Stimulated activated CD4-positive, alpha-beta T cell treated with anti-CD3 and anti-CD28 coated beads, Interleukin-15, amount 100 ng/mL, for 24 hours (primary cell): ENCODE data around the gene CHKA.

ENCODE experiments used
- DNase-seq: peaks from one replicate; pipeline ENCODE4 v3.0.0-alpha.2; 2020

The CHKA gene

DNA sequence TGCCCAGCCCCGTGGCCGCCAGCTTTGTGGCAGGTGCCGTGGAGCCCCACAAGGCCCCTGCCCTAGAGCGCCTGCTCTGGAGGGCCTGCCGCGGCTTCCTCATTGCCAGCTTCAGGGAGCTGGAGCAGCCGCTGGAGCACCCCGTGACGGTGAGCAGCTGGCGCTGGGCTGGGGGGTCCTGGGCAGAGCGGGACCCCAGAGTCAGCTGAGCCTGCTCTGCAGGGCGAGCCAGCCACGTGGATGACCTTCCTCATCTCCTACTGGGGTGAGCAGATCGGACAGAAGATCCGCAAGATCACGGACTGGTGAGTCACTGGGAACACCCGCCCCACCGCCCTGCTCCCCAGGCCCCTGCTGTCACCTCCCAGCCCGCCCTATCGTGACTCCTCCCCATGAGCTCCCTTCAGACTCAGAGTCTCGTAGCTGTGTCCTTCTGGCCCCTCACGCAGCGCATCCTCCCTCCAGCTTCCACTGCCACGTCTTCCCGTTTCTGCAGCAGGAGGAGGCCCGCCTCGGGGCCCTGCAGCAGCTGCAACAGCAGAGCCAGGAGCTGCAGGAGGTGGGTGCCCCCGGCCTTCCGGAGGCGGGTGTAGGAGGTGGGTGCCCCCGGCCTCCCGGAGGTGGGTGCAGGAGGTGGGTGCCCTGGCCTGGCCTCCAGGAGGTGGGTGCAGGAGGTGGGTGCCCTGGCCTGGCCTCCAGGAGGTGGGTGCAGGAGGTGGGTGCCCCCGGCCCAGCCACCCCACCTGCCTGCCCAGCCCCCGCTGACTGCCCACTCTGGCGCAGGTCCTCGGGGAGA, 77.6 kb downstream of the CHKA start:
- DNase-seq = no peak

DNA sequence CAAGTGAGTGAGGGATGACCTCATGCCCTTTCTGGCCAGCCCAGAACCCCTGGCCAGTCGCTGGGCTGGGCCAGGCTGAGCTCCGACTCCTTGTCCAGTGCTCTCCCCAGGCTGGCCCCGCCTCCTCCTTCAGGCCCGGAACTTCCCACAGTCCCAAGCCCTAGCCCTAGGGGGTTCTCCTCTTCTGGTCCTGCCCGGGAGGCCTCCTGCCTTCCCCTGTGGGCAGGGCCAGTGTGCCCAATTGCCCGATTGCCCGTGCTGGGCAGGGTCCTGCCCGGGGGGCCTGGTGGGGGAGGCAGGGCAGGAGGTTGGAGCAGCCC, 78.2 kb downstream of the CHKA start:
- no peak for DNase-seq

DNA sequence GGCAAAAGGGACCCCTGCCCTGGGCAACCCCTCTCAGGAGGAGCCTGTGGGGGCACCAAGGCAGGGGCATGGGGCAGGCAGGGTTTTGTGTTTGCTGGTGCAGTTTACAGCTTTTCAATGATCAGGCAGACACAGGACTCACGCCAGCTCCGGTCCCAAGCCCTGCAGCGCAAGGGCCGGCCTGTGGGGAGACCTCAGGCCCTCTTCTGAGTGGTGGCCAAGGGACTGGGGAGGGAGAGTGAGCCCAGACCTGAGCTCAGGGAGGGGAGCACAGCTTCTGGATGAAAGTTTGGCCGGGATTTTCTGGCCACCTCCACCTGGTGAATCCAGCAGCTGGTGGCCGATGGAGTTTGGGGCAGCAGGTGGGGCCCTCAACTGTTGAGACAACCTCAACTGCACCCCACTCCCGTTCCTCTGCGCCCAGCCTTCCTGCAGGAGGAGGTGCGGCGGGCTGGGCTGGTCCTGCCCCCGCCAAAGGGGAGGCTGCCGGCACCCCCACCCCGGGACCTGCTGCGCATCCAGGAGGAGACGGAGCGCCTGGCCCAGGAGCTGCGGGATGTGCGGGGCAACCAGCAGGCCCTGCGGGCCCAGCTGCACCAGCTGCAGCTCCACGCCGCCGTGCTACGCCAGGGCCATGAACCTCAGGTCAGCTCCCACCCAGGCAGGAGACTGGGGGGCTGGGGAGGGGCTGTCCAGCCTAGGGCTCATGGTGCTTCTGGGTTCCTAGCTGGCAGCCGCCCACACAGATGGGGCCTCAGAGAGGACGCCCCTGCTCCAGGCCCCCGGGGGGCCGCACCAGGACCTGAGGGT, 78.8 kb downstream of the CHKA start:
- no peak for DNase-seq

DNA sequence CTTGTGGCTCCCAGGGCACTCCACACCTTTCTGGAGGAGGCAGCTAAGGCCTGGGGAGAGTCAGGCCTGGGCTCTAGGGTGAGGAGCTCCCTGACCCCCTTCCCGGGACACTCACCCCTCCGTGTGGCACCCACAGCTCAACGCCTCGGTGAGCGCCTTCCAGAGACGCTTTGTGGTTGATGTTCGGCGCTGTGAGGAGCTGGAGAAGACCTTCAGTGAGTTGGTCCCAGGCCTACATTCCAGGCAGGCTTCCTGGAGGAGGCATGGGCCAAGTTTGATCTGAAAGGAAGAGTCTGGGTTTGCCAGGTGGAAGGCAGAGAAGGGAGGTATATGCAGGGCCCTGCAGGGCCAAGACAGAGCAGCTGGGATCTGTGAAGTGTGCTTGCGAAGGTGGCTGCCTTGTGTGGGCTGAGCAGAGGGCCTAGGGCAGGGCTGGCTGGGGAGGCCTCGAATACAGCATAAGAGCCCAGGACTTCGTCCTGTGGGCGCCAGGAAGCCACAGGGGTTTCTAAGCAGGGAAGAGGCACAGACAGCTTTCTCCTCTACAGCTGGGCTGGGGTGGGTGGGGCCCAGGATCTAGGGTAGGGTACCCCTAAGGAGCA, 79.5 kb downstream of the CHKA start:
- no peak for DNase-seq

DNA sequence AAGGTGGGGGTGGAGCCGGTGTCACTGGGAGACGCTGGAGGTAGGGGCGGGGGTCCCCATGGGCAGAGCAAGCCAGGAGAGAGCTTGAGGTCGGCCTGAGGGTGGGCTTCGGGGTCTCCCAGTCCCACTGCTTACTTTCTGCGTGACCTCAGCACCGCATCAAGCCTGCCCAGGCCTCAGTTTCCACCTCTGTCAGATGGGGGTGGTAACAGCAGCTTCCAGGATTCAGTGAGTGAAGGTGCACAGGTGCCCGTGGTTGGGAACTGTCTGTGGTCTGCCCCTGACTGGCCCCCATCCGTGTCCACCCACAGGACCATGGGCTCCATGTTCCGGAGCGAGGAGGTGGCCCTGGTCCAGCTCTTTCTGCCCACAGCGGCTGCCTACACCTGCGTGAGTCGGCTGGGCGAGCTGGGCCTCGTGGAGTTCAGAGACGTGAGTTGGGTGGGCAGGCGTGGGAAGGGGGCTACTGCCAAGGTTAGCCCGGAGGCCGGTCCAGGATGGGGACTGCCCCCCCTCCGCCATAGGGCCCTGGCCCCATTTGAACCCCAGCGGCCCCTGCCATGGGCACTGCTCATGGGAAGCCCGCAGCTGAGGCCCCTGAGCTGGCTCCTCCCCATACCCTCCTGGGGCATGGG, 80.1 kb downstream of the CHKA start:
- no peak for DNase-seq

DNA sequence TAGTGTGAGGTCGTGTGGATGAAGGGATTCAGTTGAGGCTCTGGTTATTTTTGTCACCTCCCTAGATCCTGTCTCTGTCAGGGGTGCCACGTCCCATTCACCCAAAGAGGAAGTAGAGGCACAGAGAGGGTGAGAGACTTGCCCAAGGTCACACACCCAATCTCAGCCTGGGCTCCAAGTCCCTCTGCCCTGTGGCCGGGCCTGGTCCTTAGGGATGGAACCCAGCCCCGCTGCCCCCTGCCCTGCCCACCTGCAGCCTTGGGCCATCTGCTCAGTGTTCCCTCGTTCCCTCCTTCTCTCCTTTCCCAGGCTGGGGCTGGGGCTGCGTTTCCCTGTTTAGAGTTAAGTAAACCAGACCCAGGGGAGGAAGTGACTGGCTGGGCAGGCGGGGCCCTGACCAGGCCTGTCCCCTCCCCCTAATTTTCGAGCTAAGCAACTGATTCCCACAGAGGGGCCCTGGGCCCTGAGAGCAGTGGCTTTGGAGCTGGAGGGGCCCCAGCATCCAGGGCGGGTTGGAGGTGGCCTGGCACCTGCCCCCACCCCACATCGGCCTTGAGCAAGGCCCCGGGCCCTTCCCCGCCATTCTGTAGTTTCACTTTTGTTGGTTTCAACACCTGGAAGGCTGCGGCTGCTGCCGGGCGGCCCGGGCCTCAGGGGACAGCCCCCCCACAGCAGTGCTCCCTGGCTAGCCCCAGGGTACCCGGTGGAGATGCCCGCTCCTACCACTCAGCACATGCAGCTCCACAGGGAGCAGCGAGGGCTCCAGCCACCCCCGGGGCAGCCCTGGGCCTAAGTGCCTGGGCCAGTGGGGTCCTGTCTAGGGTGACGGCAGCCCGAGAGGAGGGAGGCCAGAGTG, 80.9 kb downstream of the CHKA start:
- DNase-seq = peak; percentile 72

DNA sequence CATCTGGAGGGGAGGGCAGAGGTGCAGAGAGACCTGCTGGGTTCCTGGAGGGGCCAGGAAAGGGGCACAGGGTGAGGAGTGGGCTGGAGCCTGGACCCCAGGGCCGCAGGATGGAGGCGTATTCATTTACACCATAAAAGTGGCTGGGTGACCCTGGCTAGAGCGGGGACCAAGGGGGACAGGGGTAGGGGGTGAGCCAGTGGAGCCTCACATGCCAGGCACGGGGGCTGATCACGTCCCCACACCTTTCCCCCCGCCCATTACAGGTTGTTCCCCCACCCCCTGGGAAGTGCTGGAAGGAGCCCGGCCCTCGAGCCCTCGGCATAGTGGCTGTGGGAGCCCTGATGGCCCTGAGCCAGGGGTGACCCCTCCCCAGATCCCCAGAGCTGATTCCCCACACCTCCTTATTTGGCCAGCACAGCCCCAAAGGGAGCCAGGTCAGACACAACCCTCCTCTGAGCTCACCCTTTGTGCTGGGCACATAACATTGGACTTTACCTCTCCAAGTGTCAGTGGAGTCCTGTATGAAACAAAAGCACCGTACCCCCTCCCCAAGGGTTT, 81.6 kb downstream of the CHKA start:
- no peak for DNase-seq

DNA sequence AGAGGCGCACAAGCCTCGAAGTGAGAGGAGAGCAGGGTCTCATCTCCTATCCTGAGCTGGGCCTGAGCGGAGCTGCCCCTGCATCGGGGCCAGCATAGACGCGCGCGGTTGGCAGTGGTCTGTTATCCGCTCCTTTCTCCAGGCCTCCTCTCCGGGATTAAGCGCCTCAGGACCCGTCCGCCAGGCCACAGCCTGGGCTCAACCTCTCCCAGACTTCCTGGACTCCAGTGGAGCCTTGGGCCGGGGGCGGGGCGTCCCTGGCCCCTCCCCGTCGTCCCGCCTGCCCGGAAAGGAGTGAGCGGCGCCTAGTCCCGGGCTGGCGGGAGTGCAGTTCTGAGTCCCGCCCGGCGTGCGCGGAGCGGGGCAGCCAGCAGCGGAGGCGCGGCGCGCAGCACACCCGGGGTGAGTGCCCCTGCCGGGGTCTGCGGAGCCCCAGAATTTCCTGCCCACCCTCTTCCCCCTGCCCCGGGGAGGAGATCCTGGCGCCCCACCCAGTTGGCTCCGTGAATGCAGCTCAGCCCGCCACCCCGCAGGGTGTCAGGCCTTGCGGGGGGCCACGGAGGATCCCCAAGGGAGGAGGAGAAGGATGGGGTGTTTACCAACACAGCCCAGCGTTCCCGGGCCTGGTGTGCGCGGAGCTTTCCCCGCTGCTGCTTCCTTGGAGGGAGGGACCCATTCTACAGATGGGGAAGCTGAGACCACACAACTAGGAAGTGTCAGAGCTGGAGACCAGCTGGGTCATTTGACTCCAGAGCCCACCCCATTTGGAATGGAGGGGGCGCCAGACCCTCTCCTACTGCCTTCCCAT, 82.3 kb downstream of the CHKA start, which contains the start of gene TCIRG1:
TCIRG1 (plus strand) TSS at position 308 of the 808 bp plus-strand sequence. CDS start 2,247 bp downstream, outside the sequence.
- peak; percentile 83 for DNase-seq

DNA sequence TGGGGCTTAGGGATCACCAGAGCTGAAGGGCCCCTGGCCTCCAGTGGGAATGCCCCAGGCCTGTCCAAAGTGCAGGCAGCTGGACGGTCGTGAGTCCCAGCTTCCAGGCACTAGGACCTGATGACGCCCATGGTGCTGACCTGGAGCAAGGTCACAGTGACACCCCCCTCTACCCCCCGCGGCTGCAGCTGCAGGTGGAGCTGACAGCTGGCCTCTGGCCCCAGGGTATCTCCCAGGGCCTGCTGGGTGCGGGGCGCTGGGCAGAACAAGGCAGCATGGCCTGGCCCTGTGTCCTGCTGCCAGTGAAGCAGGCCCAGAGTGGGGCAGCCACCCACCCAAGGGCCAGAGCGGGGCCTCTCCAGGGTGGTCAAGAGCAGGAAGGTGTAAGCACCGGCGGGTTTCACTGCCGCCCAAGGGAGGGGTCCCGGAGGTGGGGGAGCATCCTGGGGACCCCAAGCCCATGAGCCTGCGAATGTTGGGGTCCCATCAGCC, 82.9 kb downstream of the CHKA start:
- DNase-seq = no peak

DNA sequence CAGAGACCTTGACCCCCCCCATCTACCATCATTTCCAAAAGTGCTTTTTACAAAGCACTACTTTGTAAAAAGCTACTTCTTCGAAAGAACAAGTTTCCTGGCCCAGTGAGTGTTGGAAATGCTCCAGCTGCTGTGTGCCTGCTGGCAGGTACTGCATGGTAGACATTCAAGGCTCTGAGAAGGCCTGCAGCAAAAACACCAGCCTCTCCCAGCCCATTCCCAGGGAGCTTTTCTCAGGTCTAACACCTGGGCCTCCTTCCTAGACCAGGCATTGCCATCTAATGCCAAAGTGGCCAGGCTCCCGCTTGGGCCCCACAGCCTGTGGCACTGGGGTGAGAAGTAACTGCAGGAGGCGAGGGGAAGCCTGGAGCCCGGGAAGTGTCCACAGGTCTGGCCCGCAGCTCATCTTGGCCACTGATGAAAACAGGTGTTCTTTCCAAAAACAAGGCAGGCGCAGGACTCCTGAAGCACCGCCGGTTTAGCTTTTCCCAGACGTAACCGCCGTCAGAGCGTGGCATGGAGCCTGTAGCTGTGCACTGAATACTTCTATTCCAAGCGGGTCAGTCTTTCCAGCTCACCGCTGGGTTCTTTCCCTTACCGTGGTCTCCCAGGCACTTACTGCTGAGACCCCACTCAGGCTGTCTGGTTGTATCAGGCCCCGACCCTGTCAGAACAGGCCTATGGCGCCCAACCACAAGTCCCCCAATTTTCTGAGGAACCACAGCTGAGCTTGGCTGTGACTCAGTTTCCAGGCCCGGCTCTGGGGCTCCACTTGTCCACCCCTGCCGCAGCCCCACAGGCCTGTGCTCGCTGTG, 83.6 kb downstream of the CHKA start:
- DNase-seq = no peak

DNA sequence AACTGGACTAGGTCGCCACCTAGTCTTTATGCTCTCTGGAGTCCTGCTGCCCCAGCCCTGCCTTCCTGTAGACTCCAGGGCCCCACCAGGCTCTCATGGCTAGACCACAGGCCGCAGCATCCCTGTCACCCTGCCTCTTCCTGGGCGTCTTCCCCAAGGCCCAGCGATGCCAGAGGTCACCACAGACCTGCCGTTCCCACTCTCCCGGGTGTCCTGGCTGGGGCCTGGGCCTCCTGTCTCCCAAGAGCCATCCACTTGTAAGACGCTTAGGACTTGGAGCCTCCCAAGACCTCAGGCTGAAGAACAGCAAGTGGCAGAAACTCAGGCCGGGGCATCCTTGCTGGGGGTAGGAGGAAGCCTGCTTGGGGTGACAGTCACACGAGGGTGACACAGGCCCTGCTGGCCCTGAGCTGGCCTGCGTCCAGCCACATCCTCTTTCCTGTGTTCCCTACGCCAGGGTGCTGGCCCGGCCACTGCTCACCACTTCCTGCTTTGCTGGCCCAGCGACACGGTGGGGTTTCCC, 84.4 kb downstream of the CHKA start:
- no peak for DNase-seq

DNA sequence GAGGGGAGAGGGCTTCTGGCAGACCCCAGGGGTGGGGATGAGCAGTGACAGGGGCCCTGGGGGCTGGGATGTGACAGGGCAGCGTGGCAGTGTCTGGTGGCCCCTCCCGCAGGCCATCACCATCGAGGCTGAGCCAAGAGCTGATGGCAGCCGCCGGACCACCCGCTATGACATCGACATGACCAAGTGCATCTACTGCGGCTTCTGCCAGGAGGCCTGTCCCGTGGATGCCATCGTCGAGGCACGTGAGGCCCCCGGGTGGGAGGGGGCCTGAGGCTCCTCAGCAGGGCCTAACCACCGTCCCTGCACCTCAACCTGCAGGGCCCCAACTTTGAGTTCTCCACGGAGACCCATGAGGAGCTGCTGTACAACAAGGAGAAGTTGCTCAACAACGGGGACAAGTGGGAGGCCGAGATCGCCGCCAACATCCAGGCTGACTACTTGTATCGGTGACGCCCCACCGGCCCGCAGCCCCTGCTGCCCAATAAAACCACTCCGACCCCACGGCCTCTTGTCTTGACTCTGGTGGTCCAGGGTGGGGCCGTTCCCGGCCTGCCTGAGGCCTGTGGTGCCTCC, 85.0 kb downstream of the CHKA start:
- DNase-seq = no peak

DNA sequence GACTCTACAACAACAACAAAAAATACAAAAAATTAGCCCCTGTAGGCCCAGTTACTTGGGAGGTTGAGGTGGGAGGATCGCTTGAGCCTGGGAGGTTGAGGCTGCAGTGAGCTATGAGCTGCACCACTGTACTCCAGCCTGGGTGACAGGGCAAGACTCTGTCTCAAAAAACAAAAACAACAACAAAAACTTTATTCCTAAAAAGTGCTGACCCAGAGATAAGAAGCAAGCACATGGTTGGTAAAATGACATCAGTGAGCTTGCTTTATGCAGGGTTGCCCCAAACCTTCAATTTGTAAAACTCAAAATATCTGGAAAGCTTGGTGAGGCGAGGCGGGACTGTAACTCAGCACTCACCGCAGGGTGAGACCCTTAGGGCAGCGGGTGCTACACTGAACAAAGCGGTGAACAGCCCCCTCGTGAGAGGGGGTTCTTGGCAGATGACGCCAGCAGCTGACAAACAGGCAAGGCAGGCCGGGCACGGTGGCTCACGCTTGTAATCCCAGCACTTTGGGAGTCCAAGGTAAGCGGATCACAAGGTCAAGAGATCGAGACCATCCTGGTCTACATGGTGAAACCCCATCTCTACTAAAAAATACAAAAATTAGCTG, 85.8 kb downstream of the CHKA start:
- no peak for DNase-seq

DNA sequence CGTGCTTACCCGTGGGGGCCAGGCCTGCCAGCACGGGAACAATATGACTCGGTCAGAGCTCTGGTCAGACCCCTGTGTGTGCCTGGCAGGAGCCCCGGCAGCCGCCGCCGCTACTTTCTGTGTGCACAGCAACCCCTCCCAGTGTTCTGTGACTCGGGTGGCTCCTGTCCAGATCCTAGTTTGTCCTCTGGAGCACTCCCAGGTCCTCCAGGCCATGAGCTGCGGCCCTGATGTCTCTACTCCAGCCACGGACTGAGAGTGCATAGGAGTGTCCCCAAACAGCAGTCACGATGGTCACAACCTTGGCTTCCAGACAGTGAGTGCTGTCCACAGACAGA, 87.5 kb downstream of the CHKA start:
- DNase-seq = no peak

DNA sequence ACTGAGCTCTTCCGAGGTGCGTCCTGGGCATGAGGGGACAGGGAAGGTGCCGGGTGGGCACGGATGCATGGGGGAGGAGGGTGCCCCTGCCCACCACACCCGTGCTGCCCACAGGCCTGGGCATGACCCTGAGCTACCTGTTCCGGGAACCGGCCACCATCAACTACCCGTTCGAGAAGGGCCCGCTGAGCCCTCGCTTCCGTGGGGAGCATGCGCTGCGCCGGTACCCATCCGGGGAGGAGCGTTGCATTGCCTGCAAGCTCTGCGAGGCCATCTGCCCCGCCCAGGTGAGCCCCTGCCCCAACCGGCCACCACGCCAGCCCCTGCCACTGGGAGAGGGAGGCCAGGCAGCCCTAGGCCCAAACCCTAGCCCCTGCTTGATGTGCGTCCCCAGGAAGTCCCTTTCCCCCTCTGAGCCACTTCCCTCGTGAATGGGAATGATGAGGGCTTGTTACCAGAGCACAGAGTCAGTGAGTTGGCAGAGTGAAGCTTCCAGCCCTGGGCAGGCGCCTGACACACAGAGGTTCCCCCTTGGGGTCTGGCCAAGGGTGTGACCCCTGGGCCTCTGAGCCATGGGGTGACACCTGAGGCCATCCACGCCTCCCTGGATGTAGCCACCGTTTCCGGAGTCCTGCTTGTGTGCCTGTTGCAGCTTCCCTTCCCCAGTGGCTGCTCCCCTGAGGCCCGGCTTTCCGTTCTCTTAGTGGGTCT, 88.0 kb downstream of the CHKA start:
- DNase-seq = no peak

DNA sequence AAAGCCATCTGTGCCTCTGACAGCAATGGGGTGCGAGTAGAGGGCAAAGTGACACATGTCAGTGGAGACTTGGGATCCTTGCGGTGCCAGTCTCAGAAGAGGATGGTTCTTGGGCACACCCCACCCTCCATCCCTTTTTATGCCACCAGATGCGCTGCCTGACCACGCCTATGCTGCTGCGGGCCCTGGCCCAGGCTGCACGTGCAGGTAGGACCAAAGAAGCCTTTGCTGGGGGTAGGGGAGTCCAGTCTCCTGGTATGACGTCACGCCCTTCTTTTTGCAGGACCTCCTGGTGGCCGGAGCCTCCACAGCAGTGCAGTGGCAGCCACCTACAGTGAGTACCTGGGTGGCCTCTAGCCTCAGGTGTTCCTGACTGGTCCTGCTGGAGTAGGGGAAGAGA, 89.2 kb downstream of the CHKA start:
- DNase-seq = no peak

DNA sequence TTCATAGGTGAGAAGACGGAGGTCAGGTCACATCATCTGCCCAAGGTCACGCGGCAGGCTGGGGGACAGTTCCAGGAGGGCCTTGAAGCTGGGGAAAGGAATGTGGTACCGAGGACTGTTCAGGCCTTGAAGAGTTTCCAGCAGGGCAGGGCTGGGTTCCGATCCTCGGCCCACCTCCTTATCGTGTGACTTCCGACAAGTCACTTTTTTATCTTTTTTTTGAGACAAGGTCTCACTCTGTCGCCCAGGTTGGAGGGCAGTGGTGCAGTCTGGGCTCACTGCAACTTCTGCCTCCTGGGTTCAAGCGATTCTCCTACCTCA, 90.1 kb downstream of the CHKA start:
- DNase-seq = peak; percentile 31

DNA sequence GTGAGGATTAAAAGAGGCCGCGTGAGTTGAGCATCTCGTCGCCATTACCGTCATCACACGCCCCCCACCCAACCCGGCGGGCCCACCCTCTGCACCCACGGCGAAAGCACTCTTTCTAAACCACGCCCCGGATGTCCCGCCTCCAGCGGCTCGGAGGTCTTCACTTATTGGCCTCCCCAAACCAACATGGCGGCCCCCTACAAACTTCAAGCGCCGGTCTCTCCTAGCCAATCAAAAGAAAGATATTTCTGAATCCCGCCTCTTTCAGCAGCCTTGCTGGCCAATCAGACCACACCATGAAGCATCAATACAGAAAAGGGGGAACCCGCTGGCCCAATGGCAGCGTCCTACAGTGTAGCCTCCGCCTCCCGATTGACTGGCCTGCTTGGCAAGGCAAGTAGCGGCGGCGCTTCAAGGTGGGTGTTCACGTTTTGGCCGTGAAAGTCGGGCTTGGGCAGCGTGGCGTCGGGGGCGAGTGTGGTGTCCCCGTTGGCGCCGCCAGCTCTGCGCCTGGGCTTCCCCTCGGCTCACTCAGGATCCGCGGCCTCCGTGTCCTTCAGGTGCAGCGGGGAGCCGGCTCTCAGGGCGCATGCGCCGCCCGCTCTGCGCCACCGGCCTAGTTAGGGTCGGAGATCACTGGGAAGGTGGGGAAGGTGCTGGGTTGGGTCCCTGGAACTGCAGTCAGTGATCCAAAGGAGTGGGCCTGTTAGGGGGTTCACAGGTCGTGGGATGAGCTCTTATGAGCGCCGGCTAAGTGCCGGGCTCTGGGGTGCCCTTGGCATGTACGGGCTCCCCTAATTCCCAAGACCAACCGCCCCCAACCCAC, 90.7 kb downstream of the CHKA start, which contains the start of gene NDUFS8:
NDUFS8 (plus strand) TSS at position 364 of the 826 bp plus-strand sequence. CDS start 1,471 bp downstream, outside the sequence.
- peak; percentile 99 for DNase-seq
